Trophoblast cell (in vitro differentiated cells and primary cell): Measurements from ENCODE around the gene AIRE.

Experiments used
- DNase-seq, 2 donors: peaks; one replicate each; pipeline ENCODE4 v3.0.0-alpha.2; 2016
- H2AFZ ChIP-seq: 2 replicates; pipeline ENCODE4 v1.6.1; 2013; ENCODE audit warnings: low read length, moderate library complexity, mild to moderate bottlenecking; ENCODE audit not compliant: insufficient read depth, poor library complexity
- H2AK5ac ChIP-seq: 2 replicates; pipeline ENCODE4 v1.6.1; 2013; ENCODE audit warnings: mild to moderate bottlenecking, low read length
- H2BK120ac ChIP-seq: 2 replicates; pipeline ENCODE4 v1.6.1; 2013; ENCODE audit warnings: low read length, mild to moderate bottlenecking, moderate library complexity; ENCODE audit not compliant: insufficient read depth, poor library complexity
- H2BK12ac ChIP-seq: 2 replicates; pipeline ENCODE4 v1.6.1; 2013; ENCODE audit warnings: mild to moderate bottlenecking, low read length, moderate library complexity
- H2BK5ac ChIP-seq: 2 replicates; pipeline ENCODE4 v1.6.1; 2013; ENCODE audit warnings: low read length, low read depth, moderate library complexity, mild to moderate bottlenecking; ENCODE audit not compliant: poor library complexity
- H3K14ac ChIP-seq: 2 replicates; pipeline ENCODE4 v1.6.1; 2013; ENCODE audit warnings: mild to moderate bottlenecking, low read length
- H3K18ac ChIP-seq: 2 replicates; pipeline ENCODE4 v1.6.1; 2013; ENCODE audit warnings: mild to moderate bottlenecking, low read length
- H3K23ac ChIP-seq: 2 replicates; pipeline ENCODE4 v1.6.1; 2013; ENCODE audit warnings: low read length
- H3K27ac ChIP-seq: 2 replicates; pipeline ENCODE4 v1.5.1; 2013; ENCODE audit warnings: low read depth, mild to moderate bottlenecking, inconsistent platforms, low read length, moderate library complexity
- H3K27me3 ChIP-seq: 2 replicates; pipeline ENCODE4 v1.6.1; 2013; ENCODE audit warnings: inconsistent platforms, mild to moderate bottlenecking, low read length, moderate library complexity; ENCODE audit not compliant: insufficient read depth
- H3K36me3 ChIP-seq, 2 experiments: 1 replicate in 1 of 2; 2 replicates in 1 of 2; pipeline ENCODE4 v1.6.1; 2013; ENCODE audit warnings: low read length in 2 of 2, mild to moderate bottlenecking in 2 of 2, moderate library complexity in 1 of 2; ENCODE audit not compliant: insufficient read depth in 2 of 2, control insufficient read depth in 1 of 2
- H3K4ac ChIP-seq: 2 replicates; pipeline ENCODE4 v1.6.1; 2013; ENCODE audit warnings: low read depth, mild to moderate bottlenecking, low read length, moderate library complexity
- H3K4me1 ChIP-seq, 2 experiments: 1 replicate in 1 of 2; 2 replicates in 1 of 2; pipeline ENCODE4 v1.6.1; 2013; ENCODE audit warnings: low read length in 2 of 2, mild to moderate bottlenecking in 2 of 2, moderate library complexity in 1 of 2; ENCODE audit not compliant: insufficient read depth in 2 of 2, control insufficient read depth in 1 of 2
- H3K4me2 ChIP-seq: 2 replicates; pipeline ENCODE4 v1.6.1; 2013; ENCODE audit warnings: inconsistent platforms, mild to moderate bottlenecking, low read length, moderate library complexity
- H3K4me3 ChIP-seq: 2 replicates; pipeline ENCODE4 v1.5.1; 2013; ENCODE audit warnings: mild to moderate bottlenecking, low read depth, low read length, inconsistent platforms
- H3K79me1 ChIP-seq: one replicate; pipeline ENCODE4 v1.6.1; 2013; ENCODE audit warnings: low read length
- H3K79me2 ChIP-seq: 2 replicates; pipeline ENCODE4 v1.6.1; 2013; ENCODE audit warnings: low read length, mild to moderate bottlenecking; ENCODE audit not compliant: control insufficient read depth, insufficient read depth, poor library complexity
- H3K9ac ChIP-seq: 2 replicates; pipeline ENCODE4 v1.6.1; 2013; ENCODE audit warnings: mild to moderate bottlenecking, low read length
- H3K9me3 ChIP-seq: 2 replicates; pipeline ENCODE4 v1.6.1; 2013; ENCODE audit warnings: low read depth, mild to moderate bottlenecking, control low read depth, inconsistent platforms, low read length; ENCODE audit not compliant: insufficient read depth
- H4K12ac ChIP-seq: 2 replicates; pipeline ENCODE4 v1.6.1; 2013; ENCODE audit warnings: low read depth, mild to moderate bottlenecking, low read length, moderate library complexity
- H4K8ac ChIP-seq: 2 replicates; pipeline ENCODE4 v1.6.1; 2013; ENCODE audit warnings: low read depth, mild to moderate bottlenecking, low read length, moderate library complexity
- H4K91ac ChIP-seq: one replicate; pipeline ENCODE4 v1.6.1; 2013; ENCODE audit warnings: low read depth, mild to moderate bottlenecking, low read length, moderate library complexity
- WGBS: extraction: QIAGEN DNeasy Blood & Tissue Kit; methylation state at CpG from one replicate; pipeline ENCODE4 v1.1.7; 2013; ENCODE audit warnings: missing lambda C conversion rate; ENCODE audit not compliant: insufficient read length, insufficient coverage; ENCODE audit errors: extremely low coverage; 5-methylcytosine and 5-hydroxymethylcytosine counted together

The AIRE gene

GRCh38 chr21:44292812-44293195 lies 7.1 kb downstream of the AIRE start:
- no peak overlapping the region for H3K4ac ChIP-seq
- H3K27me3 ChIP-seq = no peaks in the 10 kb centered on the region
- no peak overlapping the region for H3K4me3 ChIP-seq
- no peak overlapping the region for H4K91ac ChIP-seq
- H3K18ac ChIP-seq = no peak overlapping the region
- H3K4me1 ChIP-seq = no peaks in the 10 kb centered on the region
- no peaks in the 10 kb centered on the region for H3K79me2 ChIP-seq
- H4K8ac ChIP-seq = no peak overlapping the region
- no peak overlapping the region for H3K4me2 ChIP-seq
- no CpG with 5 or more reads among the region's 15 CpGs for WGBS
- no peak overlapping the region for H2BK120ac ChIP-seq
- no peak overlapping the region for H3K14ac ChIP-seq
- H3K27ac ChIP-seq = no peak overlapping the region
- no peak overlapping the region for H3K9ac ChIP-seq
- no peak for DNase-seq
- H2AFZ ChIP-seq = no peak overlapping the region
- no peak overlapping the region for H3K23ac ChIP-seq
- no peak overlapping the region for H4K12ac ChIP-seq
- no peaks in the 10 kb centered on the region for H3K9me3 ChIP-seq
- no peak overlapping the region for H2AK5ac ChIP-seq
- H2BK12ac ChIP-seq = no peak overlapping the region
- H3K79me1 ChIP-seq = no peaks in the 10 kb centered on the region
- no peak overlapping the region for H2BK5ac ChIP-seq
- no peaks in the 10 kb centered on the region for H3K36me3 ChIP-seq

GRCh38 chr21:44293551-44294231 lies 8.0 kb downstream of the AIRE start:
- no peak overlapping the region for H2BK5ac ChIP-seq
- H4K12ac ChIP-seq = no peak overlapping the region
- H3K27ac ChIP-seq = no peak overlapping the region
- no peak overlapping the region for H2AFZ ChIP-seq
- H4K91ac ChIP-seq = no peak overlapping the region
- no peak overlapping the region for H3K18ac ChIP-seq
- no peak overlapping the region for H3K4ac ChIP-seq
- no peaks in the 10 kb centered on the region for H3K9me3 ChIP-seq
- no peak overlapping the region for H2BK12ac ChIP-seq
- H3K4me1 ChIP-seq = no peaks in the 10 kb centered on the region
- no peak for DNase-seq
- no peak overlapping the region for H2BK120ac ChIP-seq
- H3K9ac ChIP-seq = no peak overlapping the region
- no CpG with 5 or more reads among the region's 33 CpGs for WGBS
- no peak overlapping the region for H3K4me3 ChIP-seq
- no peaks in the 10 kb centered on the region for H3K79me1 ChIP-seq
- no peaks in the 10 kb centered on the region for H3K36me3 ChIP-seq
- H3K14ac ChIP-seq = no peak overlapping the region
- H3K79me2 ChIP-seq = no peaks in the 10 kb centered on the region
- H4K8ac ChIP-seq = no peak overlapping the region
- no peak overlapping the region for H2AK5ac ChIP-seq
- no peak overlapping the region for H3K23ac ChIP-seq
- H3K27me3 ChIP-seq = no peaks in the 10 kb centered on the region
- no peak overlapping the region for H3K4me2 ChIP-seq

GRCh38 chr21:44294391-44295162 lies 8.9 kb downstream of the AIRE start:
- Histone ChIP-seq H2BK5ac (no peak overlapping the region), H2BK12ac (no peak overlapping the region)

GRCh38 chr21:44295163-44295573 lies 9.5 kb downstream of the AIRE start:
- Histone ChIP-seq H3K23ac (no peak overlapping the region), H3K36me3 (no peaks in the 10 kb centered on the region), H3K27ac (no peak overlapping the region), H3K4me3 (no peak overlapping the region), H3K27me3 (no peaks in the 10 kb centered on the region), H2AFZ (no peak overlapping the region), H3K79me1 (peaks cover 7% of the 10 kb centered on the region), H4K91ac (no peak overlapping the region), H4K12ac (no peak overlapping the region), H3K79me2 (peaks cover 4% of the 10 kb centered on the region), H3K9me3 (no peaks in the 10 kb centered on the region), H3K4ac (no peak overlapping the region), H3K9ac (no peak overlapping the region), H4K8ac (no peak overlapping the region), H2BK12ac (no peak overlapping the region), H3K14ac (no peak overlapping the region), H3K4me1 (peaks cover 2% of the 10 kb centered on the region in 2 experiments), H2AK5ac (no peak overlapping the region), H2BK120ac (no peak overlapping the region), H3K18ac (no peak overlapping the region), H2BK5ac (no peak overlapping the region), H3K4me2 (no peak overlapping the region)
- peak; percentile 58 to 69 for DNase-seq
- WGBS = no CpG with 5 or more reads among the region's 14 CpGs

More at GRCh38 chr21:44294391-44295162, 8.9 kb downstream of the AIRE start:
- no peak for DNase-seq
- peaks cover under 1% of the 10 kb centered on the region for H3K79me2 ChIP-seq
- no peak overlapping the region for H2AK5ac ChIP-seq
- no peak overlapping the region for H3K18ac ChIP-seq
- H3K79me1 ChIP-seq = peaks cover 3% of the 10 kb centered on the region
- no peak overlapping the region for H2BK120ac ChIP-seq
- H3K4me1 ChIP-seq = peaks cover 2% of the 10 kb centered on the region in 2 experiments
- no peak overlapping the region for H3K4ac ChIP-seq
- no peak overlapping the region for H2AFZ ChIP-seq
- no peak overlapping the region for H3K23ac ChIP-seq
- H3K4me2 ChIP-seq = no peak overlapping the region
- no peak overlapping the region for H4K8ac ChIP-seq
- no peak overlapping the region for H3K27ac ChIP-seq
- H4K91ac ChIP-seq = no peak overlapping the region
- H3K14ac ChIP-seq = no peak overlapping the region
- no peaks in the 10 kb centered on the region for H3K27me3 ChIP-seq
- H3K9me3 ChIP-seq = no peaks in the 10 kb centered on the region
- no peak overlapping the region for H3K9ac ChIP-seq
- H3K4me3 ChIP-seq = no peak overlapping the region
- H3K36me3 ChIP-seq = no peaks in the 10 kb centered on the region
- no CpG with 5 or more reads among the region's 26 CpGs for WGBS
- H4K12ac ChIP-seq = no peak overlapping the region
